ENCODE measurements around the gene ZNF503.

The ZNF503 gene

GRCh38 chr10:75406462-75407223, 5.1 kb upstream of the ZNF503 start:
- no peak for DNase-seq
- no peak for ATAC-seq

- ATAC-seq (no peak), DNase-seq (no peak)
Measured at GRCh38 chr10:75405598-75406461, 4.3 kb upstream of the ZNF503 start.

GRCh38 chr10:75404815-75405597, 3.4 kb upstream of the ZNF503 start:
- DNase-seq (no peak), ATAC-seq (no peak)

- DNase-seq (peak; percentile 9), ATAC-seq (no peak)
Measured at GRCh38 chr10:75403939-75404814, 2.6 kb upstream of the ZNF503 start.

- ATAC-seq (no peak), DNase-seq (peak; percentile 8)
Measured at GRCh38 chr10:75403144-75403938, 1.8 kb upstream of the ZNF503 start.

GRCh38 chr10:75402486-75403143, 1.1 kb upstream of the ZNF503 start:
- ATAC-seq (no peak), DNase-seq (peak; percentile 11)

- ATAC-seq, result peak; percentile 47
- DNase-seq, result peak; percentile 35
Measured at GRCh38 chr10:75400771-75401568, 594 bp downstream of the ZNF503 start.

GRCh38 chr10:75400163-75400770, 1.3 kb downstream of the ZNF503 start:
- DNase-seq, result no peak
- ATAC-seq, result no peak

GRCh38 chr10:75399461-75400162, 2.0 kb downstream of the ZNF503 start:
- DNase-seq, result peak; percentile 53
- no peak for ATAC-seq

GRCh38 chr10:75398692-75399460, 2.7 kb downstream of the ZNF503 start:
- ATAC-seq (no peak), DNase-seq (no peak)

- ATAC-seq, result no peak
- no peak for DNase-seq
Measured at GRCh38 chr10:75398200-75398691, 3.3 kb downstream of the ZNF503 start.

- no peak for DNase-seq
Measured at GRCh38 chr10:75397496-75398199, 3.9 kb downstream of the ZNF503 start.

GRCh38 chr10:75396631-75397495, 4.7 kb downstream of the ZNF503 start:
- ATAC-seq, result no peak
- no peak for DNase-seq

More at GRCh38 chr10:75397496-75398199, 3.9 kb downstream of the ZNF503 start:
- ATAC-seq, result no peak

GRCh38 chr10:75395932-75396630, 5.5 kb downstream of the ZNF503 start:
- ATAC-seq (no peak), DNase-seq (no peak)
